Tibial nerve (tissue), 4 donors: Measurements from ENCODE around the gene WFDC6. TPM values are rescaled to one million over a fixed set of nuclear protein-coding genes. Genes with fewer than 3 reads are reported as not detected.
"Not testable (repeated sequence)": the region's sequence is repeated elsewhere in the genome, so short reads cannot be mapped to it uniquely, and the experiment has no call there.

Source experiments
- DNase-seq, 2 donors: peaks; one replicate each; pipeline ENCODE4 v3.0.0-alpha.2; 2019; ENCODE audit warnings: low spot score in 2 of 2
- H3K27ac ChIP-seq, 4 donors: fragments of 200-600 bp; sonication (generic) in 3 of 4; one replicate each; pipeline ENCODE4 v1.5.1; 2017 to 2019; ENCODE audit warnings: mild to moderate bottlenecking in 1 of 4
- H3K27me3 ChIP-seq, 2 donors: fragments of 200-600 bp; sonication (generic) in 1 of 2; one replicate each; pipeline versions ENCODE4 v1.5.1 to v1.6.0; 2017 to 2019
- H3K36me3 ChIP-seq, 3 donors: fragments of 200-600 bp; sonication (generic); one replicate each; pipeline ENCODE4 v1.5.1; 2018 to 2019
- H3K4me1 ChIP-seq, 4 donors: fragments of 200-600 bp; sonication (generic) in 3 of 4; one replicate each; pipeline ENCODE4 v1.5.1; 2017 to 2019
- H3K4me3 ChIP-seq, 4 donors: fragments of 200-600 bp; sonication (generic) in 3 of 4; one replicate each; pipeline ENCODE4 v1.5.1; 2017 to 2019; ENCODE audit warnings: mild to moderate bottlenecking in 1 of 4, moderate library complexity in 1 of 4
- H3K9me3 ChIP-seq, 4 donors: fragments of 200-600 bp; sonication (generic) in 3 of 4; one replicate each; pipeline ENCODE4 v1.5.1; 2017 to 2019
- CTCF ChIP-seq, 5 experiments: fragments of 200-600 bp in 3 of 5; fragments of 450-650 bp in 2 of 5; sonication (generic) in 3 of 5; IDR thresholded peaks; one replicate each; pipeline ENCODE4 v1.5.1; 2016 to 2019; ENCODE audit warnings: antibody characterized with exemption in 5 of 5, mild to moderate bottlenecking in 3 of 5, moderate library complexity in 2 of 5
- EP300 ChIP-seq, 2 donors: sonication (generic); formaldehyde crosslinking; IDR thresholded peaks; one replicate each; pipeline ENCODE4 v1.6.1; 2017; ENCODE audit warnings: antibody characterized with exemption in 2 of 2, mild to moderate bottlenecking in 1 of 2
- POLR2A ChIP-seq, 2 donors: fragments of 450-650 bp; IDR thresholded peaks; one replicate each; pipeline ENCODE4 v1.6.1; 2017; ENCODE audit warnings: antibody characterized with exemption in 2 of 2, mild to moderate bottlenecking in 2 of 2, moderate library complexity in 2 of 2
- WGBS, 2 donors: methylation state at CpG; one replicate each; pipeline ENCODE4 v1.1.5; 2018; 5-methylcytosine and 5-hydroxymethylcytosine counted together
- total RNA-seq, 4 donors: library from RNA; depleted of rRNA; stranded (reverse); fragments of >200 nt; gene quantifications; one replicate each; pipeline ENCODE4 v1.1.0, GENCODE V29; 2016

WFDC6 gene
- total RNA-seq, result not detected

DNA sequence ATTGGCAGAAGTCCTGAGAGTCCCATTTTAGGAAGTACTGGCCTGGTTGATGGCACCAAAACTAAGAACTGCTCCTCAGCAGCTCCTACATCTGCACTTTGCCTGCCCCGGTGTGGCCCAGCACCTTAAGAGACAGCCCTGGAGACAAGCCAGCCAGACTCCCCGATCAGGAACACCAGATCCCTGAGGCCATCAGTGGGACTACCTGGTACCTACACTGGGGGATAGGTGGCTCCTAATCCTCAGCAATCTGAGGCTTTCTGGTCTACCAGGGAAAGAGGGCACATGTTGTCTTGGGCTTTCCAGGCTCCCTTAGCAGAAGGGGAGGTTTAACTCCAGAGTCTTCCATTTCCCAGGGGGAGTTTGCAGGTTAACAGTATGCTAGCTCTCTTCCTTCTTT is at the start of gene WFDC6:
Gene WFDC6, minus strand, starts transcription at position 101 of the 400 bp plus-strand sequence. Its CDS starts 75 bp downstream, at position 26.
- no peak for DNase-seq
- H3K27me3 ChIP-seq, result peaks cover 0 to 18% of the 10 kb centered on the region in 2 donors
- no peak within 1 kb of the TSS for H3K4me3 ChIP-seq
- no peaks in the 10 kb centered on the region for H3K9me3 ChIP-seq
- 72 to 88% methylated on average over 2 of the region's 2 CpGs for WGBS, 2 donors
- no peaks in the 10 kb centered on the region for H3K4me1 ChIP-seq
- H3K27ac ChIP-seq, result no peak within 1 kb of the TSS
- no peaks in the 10 kb centered on the region for H3K36me3 ChIP-seq
- TF ChIP-seq EP300 (IDR thresholded peaks at IDR 0.05) (no peak), CTCF (IDR thresholded peaks at IDR 0.05) (no peak)

DNA sequence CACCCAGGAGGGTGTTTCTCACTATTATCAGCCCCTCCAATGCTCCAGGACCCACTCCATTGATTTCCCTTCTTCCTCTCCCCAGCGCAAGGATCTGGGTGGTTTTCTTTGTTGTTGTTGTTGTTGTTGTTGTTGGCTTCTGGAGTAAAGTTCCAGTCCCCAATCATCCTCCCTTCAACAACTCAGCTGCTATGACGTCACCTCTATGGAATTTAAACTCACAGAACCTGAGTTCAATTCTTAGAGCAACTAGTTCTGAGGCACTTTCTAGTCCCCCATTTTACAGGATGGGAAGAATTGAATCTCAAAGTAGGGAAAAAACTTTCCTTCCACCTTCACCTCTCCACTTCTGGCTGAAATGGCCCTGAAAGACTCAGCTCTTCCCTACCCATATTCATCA is 49.5 kb upstream of the WFDC6 start:
- DNase-seq, result no peak
- peaks cover 0 to 3% (median 0%) of the 10 kb centered on the region in 4 donors for H3K9me3 ChIP-seq
- H3K36me3 ChIP-seq, result no peaks in the 10 kb centered on the region
- no peak overlapping the region for H3K4me3 ChIP-seq
- WGBS, 2 donors, result 78 to 81% methylated on average over 2 of the region's 2 CpGs
- no peaks in the 10 kb centered on the region for H3K4me1 ChIP-seq
- no peaks in the 10 kb centered on the region for H3K27me3 ChIP-seq
- H3K27ac ChIP-seq, result no peak overlapping the region
- TF ChIP-seq CTCF (IDR thresholded peaks at IDR 0.05) (no peak), POLR2A (IDR thresholded peaks at IDR 0.05) (no peak), EP300 (IDR thresholded peaks at IDR 0.05) (no peak)

GRCh38 chr20:45585986-45586385 is 46.7 kb upstream of the WFDC6 start:
- not testable (repeated sequence) for H3K9me3 ChIP-seq, H3K4me3 ChIP-seq, H3K4me1 ChIP-seq, H3K36me3 ChIP-seq, H3K27me3 ChIP-seq
- WGBS, 2 donors, result 64 to 77% methylated on average over 5 of the region's 5 CpGs
- peak overlapping the region in 1 of 4 donors; percentile 60 for H3K27ac ChIP-seq
- DNase-seq, result peak in 1 of 2 donors; percentile 26

GRCh38 chr20:45584294-45584693 is 45.0 kb upstream of the WFDC6 start:
- H3K4me1 ChIP-seq, H3K27me3 ChIP-seq: not testable (repeated sequence)
- WGBS, 2 donors, result 79 to 85% methylated on average over 5 of the region's 5 CpGs

DNA sequence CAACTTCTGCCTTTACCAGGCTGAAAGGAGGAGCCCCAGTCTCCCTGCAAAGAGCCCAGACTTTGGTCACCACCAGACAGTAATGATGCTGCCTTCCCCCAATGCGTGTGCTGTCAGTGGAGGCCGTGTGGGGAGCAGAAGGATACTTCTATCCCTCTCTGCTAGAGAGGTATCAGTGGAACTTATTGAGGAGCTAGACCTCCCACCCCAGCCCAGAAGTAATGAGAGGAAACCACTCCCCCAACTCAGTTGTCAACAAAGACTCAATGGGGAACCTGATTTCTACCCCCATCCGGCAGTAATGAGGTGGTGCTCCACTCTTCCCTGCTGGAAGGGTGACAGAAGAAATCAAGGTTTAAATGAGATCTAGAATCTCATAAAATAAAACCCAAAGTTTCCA is 44.2 kb upstream of the WFDC6 start:
- Histone ChIP-seq H3K27me3 (no peaks in the 10 kb centered on the region), H3K9me3 (no peaks in the 10 kb centered on the region), H3K4me1 (no peaks in the 10 kb centered on the region), H3K27ac (no peak overlapping the region), H3K36me3 (no peaks in the 10 kb centered on the region), H3K4me3 (no peak overlapping the region)
- TF ChIP-seq EP300 (IDR thresholded peaks at IDR 0.05) (no peak), CTCF (IDR thresholded peaks at IDR 0.05) (no peak), POLR2A (IDR thresholded peaks at IDR 0.05) (no peak)
- DNase-seq, result no peak
- 44 to 51% methylated on average over 3 of the region's 3 CpGs for WGBS, 2 donors

More at GRCh38 chr20:45584294-45584693, 45.0 kb upstream of the WFDC6 start:
- H3K4me3 ChIP-seq, H3K27ac ChIP-seq, DNase-seq, H3K36me3 ChIP-seq, H3K9me3 ChIP-seq: not testable (repeated sequence)

DNA sequence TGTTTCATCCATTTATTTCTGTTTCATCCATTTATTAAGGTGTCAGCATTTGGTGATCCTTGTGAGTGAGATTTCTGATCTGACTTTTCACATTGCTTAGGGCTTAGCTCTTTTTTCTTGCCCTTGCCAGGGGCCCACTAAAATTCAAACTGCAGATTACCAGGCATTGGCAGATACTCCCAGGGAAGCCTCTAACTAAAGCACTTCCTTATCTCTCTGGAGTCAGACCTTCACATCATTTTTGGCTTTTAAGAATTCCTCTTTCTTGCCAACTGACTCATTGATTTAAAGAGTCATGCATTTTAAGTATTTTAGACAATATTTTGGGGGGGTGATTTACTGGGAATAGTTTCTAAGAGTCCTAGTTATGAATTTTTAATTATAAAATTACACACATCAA is 42.4 kb upstream of the WFDC6 start:
- no peak for DNase-seq
- H3K9me3 ChIP-seq, result no peaks in the 10 kb centered on the region
- peaks cover 0 to 7% (median 0%) of the 10 kb centered on the region in 4 donors for H3K4me1 ChIP-seq
- H3K27ac ChIP-seq, result no peak overlapping the region
- H3K36me3 ChIP-seq, result no peaks in the 10 kb centered on the region
- TF ChIP-seq CTCF (IDR thresholded peaks at IDR 0.05), result no peak
- TF ChIP-seq POLR2A (IDR thresholded peaks at IDR 0.05), result no peak
- TF ChIP-seq EP300 (IDR thresholded peaks at IDR 0.05), result no peak
- no peaks in the 10 kb centered on the region for H3K27me3 ChIP-seq
- H3K4me3 ChIP-seq, result no peak overlapping the region
